Breast epithelium (tissue), 4 donors: ENCODE measurements around the gene PLCB3. TPM values are rescaled to one million over a fixed set of nuclear protein-coding genes. Genes with fewer than 3 reads are reported as not detected.

Source experiments
- DNase-seq, 2 donors: peaks; one replicate each; pipeline ENCODE4 v3.0.0-alpha.2; 2019; ENCODE audit warnings: low spot score in 2 of 2
- H3K27ac ChIP-seq, 2 donors: fragments of 200-600 bp; sonication (generic) in 1 of 2; one replicate each; pipeline ENCODE4 v1.5.1; 2016 to 2019; ENCODE audit warnings: mild to moderate bottlenecking in 1 of 2
- H3K27me3 ChIP-seq, 2 donors: fragments of 200-600 bp; sonication (generic) in 1 of 2; one replicate each; pipeline versions ENCODE4 v1.5.1 to v1.6.0; 2017 to 2019; ENCODE audit warnings: control low read depth in 1 of 2, mild to moderate bottlenecking in 1 of 2
- H3K36me3 ChIP-seq: fragments of 200-600 bp; one replicate; pipeline ENCODE4 v1.5.1; 2019
- H3K4me1 ChIP-seq, 2 donors: fragments of 200-600 bp; sonication (generic); one replicate each; pipeline ENCODE4 v1.5.1; 2016 to 2019; ENCODE audit warnings: control low read depth in 1 of 2
- H3K4me3 ChIP-seq, 3 donors: fragments of 200-600 bp; sonication (generic); 1 replicate in 2 of 3; 2 replicates in 1 of 3; pipeline ENCODE4 v1.5.1; 2016 to 2019; ENCODE audit warnings: mild to moderate bottlenecking in 3 of 3, moderate library complexity in 2 of 3
- H3K9me3 ChIP-seq, 2 donors: fragments of 200-600 bp; sonication (generic) in 1 of 2; one replicate each; pipeline ENCODE4 v1.5.1; 2016 to 2019; ENCODE audit warnings: control low read depth in 1 of 2
- CTCF ChIP-seq, 3 donors: fragments of 450-650 bp; IDR thresholded peaks; one replicate each; pipeline ENCODE4 v1.5.1; 2016 to 2017; ENCODE audit warnings: antibody characterized with exemption in 3 of 3, mild to moderate bottlenecking in 3 of 3, moderate library complexity in 3 of 3
- POLR2A ChIP-seq: fragments of 450-650 bp; IDR thresholded peaks from one replicate; pipeline ENCODE4 v1.6.1; 2016; ENCODE audit warnings: antibody characterized with exemption, mild to moderate bottlenecking, moderate library complexity
- POLR2AphosphoS5 ChIP-seq, 3 donors: sonication (generic); formaldehyde crosslinking; IDR thresholded peaks; one replicate each; pipeline ENCODE4 v1.6.1; 2017; ENCODE audit warnings: antibody characterized with exemption in 3 of 3
- intact Hi-C: fragments of 100-400 bp; cut with DNase I; formaldehyde crosslinking; loops from one replicate; pipeline ENCODE4 v1.15.1; 2023; ENCODE audit warnings: low total_unique reads
- total RNA-seq, 3 donors: library from RNA; depleted of rRNA; stranded (reverse); fragments of >200 nt; gene quantifications; one replicate each; pipeline ENCODE4 v1.1.0, GENCODE V29; 2016

The PLCB3 gene
- total RNA-seq, 3 donors from 2014 or later: 15.5 to 20.5 (median 19.0) TPM

DNA sequence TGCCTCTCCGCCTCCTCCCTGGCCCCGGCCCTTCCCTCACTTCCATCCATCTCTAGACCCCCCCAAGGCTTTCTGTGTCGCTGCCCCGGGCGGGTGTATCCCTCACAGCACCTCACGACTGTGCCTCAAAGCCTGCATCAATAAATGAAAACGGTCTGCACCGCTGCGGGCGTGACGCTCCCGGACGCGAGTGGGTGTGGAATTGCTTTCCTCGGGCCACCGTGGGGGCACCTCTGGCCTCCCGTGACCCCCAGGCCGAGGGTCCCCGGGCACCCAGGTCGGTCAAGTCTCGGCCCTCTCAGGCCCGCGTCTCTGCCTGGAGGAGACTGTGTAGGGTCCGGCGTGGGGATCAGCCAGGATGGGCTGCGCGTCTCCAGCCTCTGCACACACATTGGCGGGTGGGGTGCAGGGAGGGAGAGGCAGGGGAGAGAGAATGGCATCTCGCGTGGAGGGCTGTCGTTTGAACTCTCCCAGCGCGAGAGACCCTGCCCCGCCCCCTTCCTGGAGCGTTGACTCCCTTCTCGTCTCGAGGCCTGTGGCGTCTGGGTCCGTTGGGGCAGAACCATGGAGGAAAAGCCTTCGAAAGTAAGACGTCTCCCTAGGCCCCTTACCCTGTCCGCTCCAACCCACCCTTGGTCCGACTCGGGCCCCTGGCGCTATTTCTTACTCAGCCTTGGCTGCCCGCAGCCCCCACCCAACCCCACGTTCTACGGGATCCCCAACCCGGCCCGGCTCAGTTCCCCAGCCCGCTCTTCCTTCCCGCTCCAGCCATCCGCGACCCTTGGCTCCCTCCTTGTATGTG, 48.7 kb downstream of the PLCB3 start, which contains the start of gene CATSPERZ:
TSS of gene CATSPERZ (plus strand) at position 512 of the 802 bp plus-strand sequence. CDS start at position 565, 53 bp downstream.
- intact Hi-C loops: no loop called here
- Histone ChIP-seq H3K9me3 (no peaks in the 10 kb centered on the region), H3K4me1 (peaks cover 13 to 15% of the 10 kb centered on the region in 2 donors), H3K27me3 (peaks cover 3 to 40% of the 10 kb centered on the region in 2 donors), H3K27ac (no peak within 1 kb of the TSS), H3K4me3 (peak within 1 kb of the TSS; percentile 36 to 69 (median 47)), H3K36me3 (no peaks in the 10 kb centered on the region)
- TF ChIP-seq POLR2AphosphoS5 (IDR thresholded peaks at IDR 0.05) (no peak), POLR2A (no peak), CTCF (IDR thresholded peaks at IDR 0.05) (no peak)
- no peak for DNase-seq

- H3K27me3 ChIP-seq: peaks cover 3 to 18% of the 10 kb centered on the region in 2 donors
- DNase-seq: no peak
- peak overlapping the region; percentile 89 to 90 for H3K27ac ChIP-seq
- no peaks in the 10 kb centered on the region for H3K9me3 ChIP-seq
- no peaks in the 10 kb centered on the region for H3K36me3 ChIP-seq
- TF ChIP-seq POLR2AphosphoS5 (IDR thresholded peaks at IDR 0.05): no peak
- no peak for TF ChIP-seq POLR2A
- TF ChIP-seq CTCF (IDR thresholded peaks at IDR 0.05): no peak
- H3K4me3 ChIP-seq: no peak overlapping the region
- peaks cover 20 to 23% of the 10 kb centered on the region in 2 donors for H3K4me1 ChIP-seq
- intact Hi-C loops: no loop called here
Measured at GRCh38 chr11:64303109-64304031, 52.0 kb downstream of the PLCB3 start.

DNA sequence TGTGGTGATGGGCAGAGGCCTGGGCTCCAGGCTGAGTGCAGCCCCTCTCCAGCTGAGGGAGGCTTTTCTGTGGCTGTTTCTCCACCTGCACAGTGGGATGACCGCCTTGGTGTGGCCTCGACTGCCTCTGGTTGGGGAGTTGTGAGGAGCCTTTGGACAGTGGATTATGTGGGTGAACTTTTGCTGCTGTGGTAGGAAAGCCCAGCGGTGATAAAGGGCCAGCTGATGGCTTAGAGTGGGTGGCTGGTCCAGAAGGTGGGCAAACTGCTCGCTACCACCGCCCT, 52.6 kb downstream of the PLCB3 start:
- intact Hi-C loops: no loop called here
- peak overlapping the region; percentile 89 to 90 for H3K27ac ChIP-seq
- DNase-seq: no peak
- TF ChIP-seq POLR2AphosphoS5 (IDR thresholded peaks at IDR 0.05) (no peak), CTCF (IDR thresholded peaks at IDR 0.05) (no peak), POLR2A (no peak)
- H3K36me3 ChIP-seq: no peaks in the 10 kb centered on the region
- H3K27me3 ChIP-seq: peaks cover 3 to 18% of the 10 kb centered on the region in 2 donors
- peaks cover 20 to 23% of the 10 kb centered on the region in 2 donors for H3K4me1 ChIP-seq
- H3K9me3 ChIP-seq: no peaks in the 10 kb centered on the region
- H3K4me3 ChIP-seq: peak overlapping the region; percentile 62 to 75 (median 69)

DNA sequence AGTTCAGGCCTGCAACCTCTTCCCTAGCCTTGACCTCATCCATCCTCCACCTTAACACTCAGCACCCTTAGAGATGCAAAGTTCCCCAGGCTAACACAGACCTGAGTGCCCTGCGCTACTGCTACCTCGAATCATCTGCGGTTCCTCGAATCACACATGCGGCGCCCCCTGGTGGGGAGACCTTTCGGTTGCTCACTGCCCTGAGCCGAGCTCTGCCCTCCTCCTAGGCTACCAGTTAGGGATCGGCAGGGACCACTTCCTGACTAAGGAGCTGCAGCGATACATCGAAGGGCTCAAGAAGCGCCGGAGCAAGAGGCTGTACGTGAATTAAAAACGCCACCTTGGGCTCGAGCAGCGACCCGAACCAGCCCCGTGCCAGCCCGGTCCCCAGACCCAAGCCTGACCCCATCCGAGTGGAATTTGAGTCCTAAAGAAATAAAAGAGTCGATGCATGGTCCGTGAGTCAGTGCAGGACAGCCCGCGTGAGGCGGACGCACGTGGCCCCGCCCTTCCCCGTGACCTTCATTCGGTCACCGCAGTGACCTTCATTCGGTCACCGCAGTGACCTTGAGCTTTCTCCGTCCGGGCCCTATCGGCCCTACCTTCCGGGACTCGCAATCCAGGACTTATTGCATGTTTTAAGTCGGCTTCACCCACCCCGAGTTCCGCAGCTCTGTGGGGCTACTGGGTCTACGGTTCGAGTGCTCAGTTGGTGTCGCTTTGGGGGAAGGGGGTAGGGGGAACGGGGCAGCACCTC, 53.2 kb downstream of the PLCB3 start:
- Histone ChIP-seq H3K4me1 (peaks cover 15 to 23% of the 10 kb centered on the region in 2 donors), H3K27me3 (peaks cover 0 to 14% of the 10 kb centered on the region in 2 donors), H3K4me3 (peak overlapping the region; percentile 62 to 75 (median 69)), H3K36me3 (no peaks in the 10 kb centered on the region), H3K27ac (peak overlapping the region; percentile 89 to 90), H3K9me3 (no peaks in the 10 kb centered on the region)
- intact Hi-C loops: no loop called here
- TF ChIP-seq POLR2AphosphoS5 (IDR thresholded peaks at IDR 0.05) (peak in 2 of 3 donors; percentile 13 to 56), POLR2A (no peak), CTCF (IDR thresholded peaks at IDR 0.05) (peak; percentile 68 to 94 (median 89))
- DNase-seq: peak; percentile 84 to 94
